HEK293 (cell line): ENCODE results near the gene FLNC.

Experiments used
- GLIS2 ChIP-seq: fragments of 450-650 bp; formaldehyde crosslinking; IDR thresholded peaks from 2 replicates; pipeline ENCODE4 v1.5.1; 2016; ENCODE audit warnings: missing biosample characterization, missing genetic modification characterization
- KLF1 ChIP-seq: fragments of 450-650 bp; formaldehyde crosslinking; IDR thresholded peaks from 2 replicates; pipeline ENCODE4 v1.5.1; 2016; ENCODE audit warnings: missing biosample characterization, missing genetic modification characterization
- KLF16 ChIP-seq: fragments of 450-650 bp; formaldehyde crosslinking; IDR thresholded peaks from 2 replicates; pipeline ENCODE4 v1.5.1; 2017; ENCODE audit warnings: missing biosample characterization, missing genetic modification characterization
- ZEB2 ChIP-seq: fragments of 450-650 bp; formaldehyde crosslinking; IDR thresholded peaks from 2 replicates; pipeline ENCODE4 v1.5.1; 2016; ENCODE audit warnings: missing biosample characterization, missing genetic modification characterization
- ZNF10 ChIP-seq: fragments of 450-650 bp; formaldehyde crosslinking; IDR thresholded peaks from 2 replicates; pipeline ENCODE4 v1.5.1; 2017; ENCODE audit warnings: missing biosample characterization, missing genetic modification characterization
- ZNF23 ChIP-seq: fragments of 450-650 bp; formaldehyde crosslinking; IDR thresholded peaks from 2 replicates; pipeline ENCODE4 v1.5.1; 2016; ENCODE audit warnings: missing biosample characterization, missing genetic modification characterization, borderline replicate concordance
- ZNF266 ChIP-seq: fragments of 450-650 bp; formaldehyde crosslinking; IDR thresholded peaks from 2 replicates; pipeline ENCODE4 v1.5.1; 2016; ENCODE audit warnings: missing biosample characterization, missing genetic modification characterization, low read depth
- ZNF274 ChIP-seq, 2 experiments: fragments of 200-500 bp in 1 of 2; fragments of 450-650 bp in 1 of 2; sonication (Bioruptor generic) in 1 of 2; formaldehyde crosslinking in 1 of 2; IDR thresholded peaks; 2 replicates each; pipeline versions ENCODE4 v1.5.1 to v1.6.1; 2014 to 2016; ENCODE audit warnings: borderline replicate concordance in 1 of 2, inconsistent platforms in 1 of 2, low read length in 1 of 2, missing biosample characterization in 1 of 2, missing genetic modification characterization in 1 of 2
- ZNF341 ChIP-seq: fragments of 450-650 bp; formaldehyde crosslinking; IDR thresholded peaks from 2 replicates; pipeline ENCODE4; 2016; ENCODE audit warnings: low read depth, missing biosample characterization, missing genetic modification characterization
- ZNF514 ChIP-seq: fragments of 450-650 bp; formaldehyde crosslinking; IDR thresholded peaks from 2 replicates; pipeline ENCODE4 v1.5.1; 2016; ENCODE audit warnings: missing biosample characterization, missing genetic modification characterization
- TF ChIP-seq, protein P1 (sequence below): fragments of 450-650 bp; formaldehyde crosslinking; IDR thresholded peaks from 2 replicates; pipeline ENCODE4 v1.5.1; 2016; ENCODE audit warnings: missing biosample characterization, missing genetic modification characterization
- TF ChIP-seq, protein P2 (sequence below): fragments of 450-650 bp; formaldehyde crosslinking; IDR thresholded peaks from 2 replicates; pipeline ENCODE4 v1.5.1; 2016; ENCODE audit warnings: missing biosample characterization, missing genetic modification characterization, low read depth
- TF ChIP-seq, protein P3 (sequence below): fragments of 450-650 bp; formaldehyde crosslinking; IDR thresholded peaks from 2 replicates; pipeline ENCODE4 v1.5.1; 2016; ENCODE audit warnings: missing biosample characterization, missing genetic modification characterization

DNA sequence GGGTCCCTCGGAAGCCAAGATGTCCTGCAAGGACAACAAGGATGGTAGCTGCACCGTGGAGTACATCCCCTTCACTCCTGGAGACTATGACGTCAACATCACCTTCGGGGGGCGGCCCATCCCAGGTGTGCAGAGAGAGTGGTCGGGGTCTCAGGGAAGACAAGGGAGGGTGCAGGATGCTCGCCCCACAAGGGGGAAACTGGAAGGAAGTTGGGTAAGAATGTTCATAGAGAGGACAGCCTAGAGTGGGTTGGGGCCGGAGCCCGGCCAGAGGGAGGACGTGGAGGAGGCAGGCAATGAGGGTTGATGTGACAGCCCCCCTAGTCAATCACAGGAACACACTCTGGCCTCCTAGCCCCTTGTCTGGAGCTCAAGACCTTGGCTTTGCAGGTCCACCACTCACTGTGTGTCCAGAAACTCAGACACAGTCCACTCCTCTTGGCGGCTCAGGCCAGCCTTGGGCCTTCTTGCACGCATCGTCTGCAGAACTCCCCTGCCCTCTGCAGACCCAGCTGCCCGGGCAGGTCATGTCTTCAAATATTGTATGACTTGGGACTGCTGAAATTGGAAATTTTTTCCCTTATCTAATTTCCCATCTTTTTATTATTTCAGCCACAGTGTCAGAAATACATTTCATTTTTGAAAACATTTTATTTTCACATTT lies 16.7 kb downstream of the FLNC start:
- TF ChIP-seq, protein P1, sequence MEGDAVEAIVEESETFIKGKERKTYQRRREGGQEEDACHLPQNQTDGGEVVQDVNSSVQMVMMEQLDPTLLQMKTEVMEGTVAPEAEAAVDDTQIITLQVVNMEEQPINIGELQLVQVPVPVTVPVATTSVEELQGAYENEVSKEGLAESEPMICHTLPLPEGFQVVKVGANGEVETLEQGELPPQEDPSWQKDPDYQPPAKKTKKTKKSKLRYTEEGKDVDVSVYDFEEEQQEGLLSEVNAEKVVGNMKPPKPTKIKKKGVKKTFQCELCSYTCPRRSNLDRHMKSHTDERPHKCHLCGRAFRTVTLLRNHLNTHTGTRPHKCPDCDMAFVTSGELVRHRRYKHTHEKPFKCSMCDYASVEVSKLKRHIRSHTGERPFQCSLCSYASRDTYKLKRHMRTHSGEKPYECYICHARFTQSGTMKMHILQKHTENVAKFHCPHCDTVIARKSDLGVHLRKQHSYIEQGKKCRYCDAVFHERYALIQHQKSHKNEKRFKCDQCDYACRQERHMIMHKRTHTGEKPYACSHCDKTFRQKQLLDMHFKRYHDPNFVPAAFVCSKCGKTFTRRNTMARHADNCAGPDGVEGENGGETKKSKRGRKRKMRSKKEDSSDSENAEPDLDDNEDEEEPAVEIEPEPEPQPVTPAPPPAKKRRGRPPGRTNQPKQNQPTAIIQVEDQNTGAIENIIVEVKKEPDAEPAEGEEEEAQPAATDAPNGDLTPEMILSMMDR: no peak
- TF ChIP-seq ZNF341: no peak
- no peak for TF ChIP-seq ZEB2
- TF ChIP-seq, protein P2, sequence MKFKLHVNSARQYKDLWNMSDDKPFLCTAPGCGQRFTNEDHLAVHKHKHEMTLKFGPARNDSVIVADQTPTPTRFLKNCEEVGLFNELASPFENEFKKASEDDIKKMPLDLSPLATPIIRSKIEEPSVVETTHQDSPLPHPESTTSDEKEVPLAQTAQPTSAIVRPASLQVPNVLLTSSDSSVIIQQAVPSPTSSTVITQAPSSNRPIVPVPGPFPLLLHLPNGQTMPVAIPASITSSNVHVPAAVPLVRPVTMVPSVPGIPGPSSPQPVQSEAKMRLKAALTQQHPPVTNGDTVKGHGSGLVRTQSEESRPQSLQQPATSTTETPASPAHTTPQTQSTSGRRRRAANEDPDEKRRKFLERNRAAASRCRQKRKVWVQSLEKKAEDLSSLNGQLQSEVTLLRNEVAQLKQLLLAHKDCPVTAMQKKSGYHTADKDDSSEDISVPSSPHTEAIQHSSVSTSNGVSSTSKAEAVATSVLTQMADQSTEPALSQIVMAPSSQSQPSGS (tag by site-specific recombination): no peak
- no peak for TF ChIP-seq ZNF514
- no peak for TF ChIP-seq KLF16 (tag by site-specific recombination)
- TF ChIP-seq KLF1 (tag by site-specific recombination): no peak
- no peak for TF ChIP-seq ZNF23 (tag by site-specific recombination)
- no peak for TF ChIP-seq ZNF266 (tag by site-specific recombination)
- no peak for TF ChIP-seq GLIS2 (tag by site-specific recombination)
- TF ChIP-seq ZNF10 (tag by site-specific recombination): no peak
- no peak for TF ChIP-seq ZNF274 (IDR thresholded peaks at IDR 0.05; ENCODE audit: low read length)
- TF ChIP-seq ZNF274 (tag by site-specific recombination; IDR thresholded peaks at IDR 0.05; ENCODE audit: borderline replicate concordance): no peak
- TF ChIP-seq, protein P3, sequence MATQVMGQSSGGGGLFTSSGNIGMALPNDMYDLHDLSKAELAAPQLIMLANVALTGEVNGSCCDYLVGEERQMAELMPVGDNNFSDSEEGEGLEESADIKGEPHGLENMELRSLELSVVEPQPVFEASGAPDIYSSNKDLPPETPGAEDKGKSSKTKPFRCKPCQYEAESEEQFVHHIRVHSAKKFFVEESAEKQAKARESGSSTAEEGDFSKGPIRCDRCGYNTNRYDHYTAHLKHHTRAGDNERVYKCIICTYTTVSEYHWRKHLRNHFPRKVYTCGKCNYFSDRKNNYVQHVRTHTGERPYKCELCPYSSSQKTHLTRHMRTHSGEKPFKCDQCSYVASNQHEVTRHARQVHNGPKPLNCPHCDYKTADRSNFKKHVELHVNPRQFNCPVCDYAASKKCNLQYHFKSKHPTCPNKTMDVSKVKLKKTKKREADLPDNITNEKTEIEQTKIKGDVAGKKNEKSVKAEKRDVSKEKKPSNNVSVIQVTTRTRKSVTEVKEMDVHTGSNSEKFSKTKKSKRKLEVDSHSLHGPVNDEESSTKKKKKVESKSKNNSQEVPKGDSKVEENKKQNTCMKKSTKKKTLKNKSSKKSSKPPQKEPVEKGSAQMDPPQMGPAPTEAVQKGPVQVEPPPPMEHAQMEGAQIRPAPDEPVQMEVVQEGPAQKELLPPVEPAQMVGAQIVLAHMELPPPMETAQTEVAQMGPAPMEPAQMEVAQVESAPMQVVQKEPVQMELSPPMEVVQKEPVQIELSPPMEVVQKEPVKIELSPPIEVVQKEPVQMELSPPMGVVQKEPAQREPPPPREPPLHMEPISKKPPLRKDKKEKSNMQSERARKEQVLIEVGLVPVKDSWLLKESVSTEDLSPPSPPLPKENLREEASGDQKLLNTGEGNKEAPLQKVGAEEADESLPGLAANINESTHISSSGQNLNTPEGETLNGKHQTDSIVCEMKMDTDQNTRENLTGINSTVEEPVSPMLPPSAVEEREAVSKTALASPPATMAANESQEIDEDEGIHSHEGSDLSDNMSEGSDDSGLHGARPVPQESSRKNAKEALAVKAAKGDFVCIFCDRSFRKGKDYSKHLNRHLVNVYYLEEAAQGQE (tag by site-specific recombination): no peak
